ENCODE data around the gene OSBPL5.

Gene OSBPL5

DNA sequence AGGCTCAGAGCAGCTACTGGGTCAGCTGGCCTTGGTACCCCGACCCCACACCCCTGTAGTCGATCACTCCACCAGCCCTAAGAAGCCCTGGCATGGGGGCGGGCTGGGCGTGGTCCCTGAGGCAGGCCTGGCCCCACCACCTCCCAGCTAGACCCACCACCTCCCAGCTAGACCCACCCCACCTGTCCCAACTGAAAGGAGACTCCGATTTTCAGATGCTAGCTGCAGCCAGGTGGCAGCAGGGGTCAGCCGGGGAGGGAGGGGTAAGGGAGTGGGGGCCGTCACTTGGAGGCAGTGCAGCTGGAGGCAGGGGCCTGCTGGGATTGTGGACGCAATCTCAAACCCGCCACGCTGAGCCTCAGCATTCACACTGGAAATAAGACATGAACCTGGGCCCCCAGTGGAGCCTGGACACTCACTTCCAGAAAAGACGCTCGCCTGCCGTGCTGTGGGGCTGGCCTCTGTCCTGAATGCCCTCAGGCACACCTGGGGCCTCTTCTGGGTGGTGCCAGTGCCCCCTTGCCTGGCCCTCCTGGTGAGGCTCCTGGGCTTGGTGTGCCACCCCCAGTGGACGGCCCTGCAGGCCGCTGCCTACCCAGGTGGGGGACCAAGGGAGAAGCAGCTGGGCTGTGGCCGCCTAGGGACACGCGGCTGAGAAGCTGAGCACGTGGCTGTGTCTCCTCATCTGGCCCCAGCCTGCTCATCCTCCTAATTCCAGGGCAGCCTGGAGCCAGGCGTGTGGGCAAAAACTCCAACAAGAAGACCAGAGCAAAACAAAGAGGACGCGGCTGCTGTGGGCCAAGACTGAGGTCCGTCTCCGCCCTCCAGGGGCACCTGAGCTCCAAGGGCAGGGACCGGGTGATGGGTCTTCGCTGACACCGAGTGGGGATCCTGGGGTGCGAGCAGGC lies 26.7 kb downstream of the OSBPL5 start:
- H3K4me3 ChIP-seq (ENCODE audit: low read depth, low read length) = no peak overlapping the region
- no peak for DNase-seq (ENCODE audit: low read depth, low spot score)
- TF ChIP-seq, protein P1, sequence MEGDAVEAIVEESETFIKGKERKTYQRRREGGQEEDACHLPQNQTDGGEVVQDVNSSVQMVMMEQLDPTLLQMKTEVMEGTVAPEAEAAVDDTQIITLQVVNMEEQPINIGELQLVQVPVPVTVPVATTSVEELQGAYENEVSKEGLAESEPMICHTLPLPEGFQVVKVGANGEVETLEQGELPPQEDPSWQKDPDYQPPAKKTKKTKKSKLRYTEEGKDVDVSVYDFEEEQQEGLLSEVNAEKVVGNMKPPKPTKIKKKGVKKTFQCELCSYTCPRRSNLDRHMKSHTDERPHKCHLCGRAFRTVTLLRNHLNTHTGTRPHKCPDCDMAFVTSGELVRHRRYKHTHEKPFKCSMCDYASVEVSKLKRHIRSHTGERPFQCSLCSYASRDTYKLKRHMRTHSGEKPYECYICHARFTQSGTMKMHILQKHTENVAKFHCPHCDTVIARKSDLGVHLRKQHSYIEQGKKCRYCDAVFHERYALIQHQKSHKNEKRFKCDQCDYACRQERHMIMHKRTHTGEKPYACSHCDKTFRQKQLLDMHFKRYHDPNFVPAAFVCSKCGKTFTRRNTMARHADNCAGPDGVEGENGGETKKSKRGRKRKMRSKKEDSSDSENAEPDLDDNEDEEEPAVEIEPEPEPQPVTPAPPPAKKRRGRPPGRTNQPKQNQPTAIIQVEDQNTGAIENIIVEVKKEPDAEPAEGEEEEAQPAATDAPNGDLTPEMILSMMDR (IDR thresholded peaks at IDR 0.05; ENCODE audit: insufficient read depth, low read length, missing control alignments) = no peak
- ChIA-PET CTCF (no interaction called here), POLR2A (no interaction called here)

DNA sequence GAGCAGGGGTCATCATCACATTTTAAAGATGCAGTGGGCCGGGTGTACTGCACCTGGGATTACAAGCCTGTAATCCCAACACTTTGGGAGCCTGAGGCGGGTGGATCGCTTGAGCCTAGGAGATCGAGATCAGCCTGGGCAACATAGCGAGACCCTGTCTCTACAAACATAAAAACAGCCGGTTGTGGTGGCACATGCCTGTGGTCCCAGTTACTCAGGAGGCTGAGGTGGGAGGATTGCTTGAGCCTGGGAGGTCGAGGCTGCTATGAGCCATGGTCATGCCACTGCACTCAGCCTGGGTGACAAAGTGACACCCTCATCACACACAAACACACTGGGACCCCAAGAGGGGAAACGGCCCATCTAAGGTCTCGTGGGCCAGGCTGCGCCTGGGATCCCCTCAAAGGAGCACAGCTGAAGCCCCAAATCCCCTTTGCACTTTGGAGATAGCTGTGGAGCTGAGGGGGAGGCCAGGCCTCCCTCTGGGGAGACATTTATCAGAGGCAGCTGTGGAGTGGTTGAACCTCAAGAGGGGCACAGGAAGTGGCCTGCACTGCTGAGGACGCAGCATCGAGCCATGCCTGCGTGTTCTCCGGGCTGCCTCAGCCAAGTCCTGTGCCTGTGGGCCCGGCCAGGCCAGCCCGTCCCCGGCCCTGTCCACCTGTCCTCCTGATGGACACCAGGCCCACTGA lies 27.5 kb downstream of the OSBPL5 start:
- no peak for DNase-seq (ENCODE audit: low read depth, low spot score)
- TF ChIP-seq, protein P1 (IDR thresholded peaks at IDR 0.05; ENCODE audit: insufficient read depth, low read length, missing control alignments) = no peak
- POLR2A ChIA-PET = no interaction called here
- no peak overlapping the region for H3K4me3 ChIP-seq (ENCODE audit: low read depth, low read length)
- CTCF ChIA-PET = no interaction called here

DNA sequence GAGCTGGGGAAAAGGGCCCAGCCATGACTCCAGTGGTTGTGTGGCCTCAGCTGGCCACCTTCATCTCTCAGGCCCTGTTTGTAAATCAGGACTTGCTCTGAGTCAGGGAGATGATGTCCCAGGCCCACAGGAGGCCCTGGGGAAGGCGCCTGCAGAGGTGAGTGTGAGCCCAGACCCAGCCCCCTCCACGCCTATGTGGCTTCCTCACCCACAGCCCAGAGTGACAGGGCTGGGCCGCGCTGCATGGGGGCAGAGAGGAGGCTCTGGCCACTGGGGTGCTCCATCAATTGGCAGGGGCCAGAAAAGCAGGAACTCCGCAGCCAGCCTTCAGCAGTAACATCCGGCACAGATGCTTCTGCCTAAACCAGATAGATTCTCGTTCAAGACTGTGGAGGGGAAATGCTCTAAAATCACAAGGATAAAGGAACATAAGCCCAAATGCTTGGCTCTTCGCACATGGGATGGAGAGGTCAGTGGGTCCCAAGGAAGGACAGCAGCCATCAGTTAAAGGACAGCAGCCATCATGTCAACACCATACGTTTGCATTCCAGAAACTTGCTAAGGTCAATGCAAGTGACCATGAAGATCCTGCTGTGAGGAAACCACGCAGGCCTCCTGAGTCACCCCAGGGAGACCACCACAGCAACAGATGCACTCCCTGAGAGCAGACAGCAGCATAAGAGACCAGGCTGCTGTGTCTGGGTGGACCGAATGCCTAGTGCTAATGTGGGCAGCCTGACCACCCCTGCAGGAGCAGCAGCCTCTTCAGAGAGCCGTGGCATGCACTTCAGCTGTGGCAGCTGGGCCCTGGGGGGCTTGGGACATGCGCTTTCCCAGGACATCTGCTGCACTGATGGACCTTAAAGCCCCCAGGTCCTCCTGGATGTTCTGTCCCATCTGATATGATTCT lies 28.3 kb downstream of the OSBPL5 start:
- H3K4me3 ChIP-seq (ENCODE audit: low read depth, low read length) = no peak overlapping the region
- TF ChIP-seq, protein P1 (IDR thresholded peaks at IDR 0.05; ENCODE audit: insufficient read depth, low read length, missing control alignments) = no peak
- DNase-seq (ENCODE audit: low read depth, low spot score) = no peak
- ChIA-PET CTCF (no interaction called here), POLR2A (no interaction called here)

DNA sequence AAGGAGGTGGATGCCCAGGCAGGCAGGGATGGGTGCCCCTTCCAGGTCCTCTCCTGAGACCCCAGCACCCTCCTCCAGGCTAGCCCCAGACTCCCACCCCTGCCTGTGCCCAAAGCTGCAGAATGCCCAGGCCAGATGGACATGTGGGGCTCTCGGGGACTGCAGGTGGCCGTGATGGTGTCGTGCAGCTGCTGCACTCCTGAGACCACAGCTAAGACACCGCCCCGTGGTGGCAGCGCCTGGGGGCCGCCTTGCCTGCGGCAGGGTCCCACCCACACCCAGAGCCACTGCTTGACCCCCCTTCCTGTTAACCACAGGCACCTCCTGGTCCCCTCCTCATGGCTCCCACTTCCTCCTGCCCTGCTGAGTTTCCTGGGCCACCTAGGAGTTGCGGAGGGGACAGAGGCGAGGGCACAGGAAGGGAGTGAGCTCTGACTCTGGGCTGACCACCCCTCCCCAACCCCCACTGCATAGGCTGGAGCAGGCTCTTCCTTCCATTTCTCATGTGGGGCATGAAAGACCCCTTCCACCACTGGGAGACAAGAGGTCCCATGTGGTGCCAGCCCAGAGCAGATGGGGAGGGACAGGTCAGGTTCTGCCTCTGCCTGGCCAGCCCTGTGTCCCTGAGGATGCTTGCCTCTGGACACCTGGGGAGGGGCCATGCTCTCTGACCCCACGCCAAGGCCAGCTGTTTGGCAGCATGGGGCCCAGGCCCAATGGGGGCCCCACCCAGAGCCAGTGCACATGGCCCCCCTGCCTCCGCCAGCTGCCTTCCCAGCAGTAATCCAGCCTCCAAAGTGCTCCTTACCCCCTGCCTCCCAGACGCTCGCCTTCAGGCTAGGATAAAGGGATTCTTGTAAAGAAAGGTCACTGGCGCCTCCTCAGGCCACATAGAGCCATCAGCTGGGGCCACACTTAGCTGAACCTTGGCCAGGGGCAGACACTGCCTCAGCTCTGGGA lies 29.3 kb downstream of the OSBPL5 start:
- TF ChIP-seq, protein P1 (IDR thresholded peaks at IDR 0.05; ENCODE audit: insufficient read depth, low read length, missing control alignments) = no peak
- POLR2A ChIA-PET = no interaction called here
- CTCF ChIA-PET = interaction anchor here (1.0 kb wide), 1 partner anchor 10 kb away, joined by 5 read pairs; no protein-coding TSS in a partner anchor
- H3K4me3 ChIP-seq (ENCODE audit: low read depth, low read length) = no peak overlapping the region
- no peak for DNase-seq (ENCODE audit: low read depth, low spot score)

DNA sequence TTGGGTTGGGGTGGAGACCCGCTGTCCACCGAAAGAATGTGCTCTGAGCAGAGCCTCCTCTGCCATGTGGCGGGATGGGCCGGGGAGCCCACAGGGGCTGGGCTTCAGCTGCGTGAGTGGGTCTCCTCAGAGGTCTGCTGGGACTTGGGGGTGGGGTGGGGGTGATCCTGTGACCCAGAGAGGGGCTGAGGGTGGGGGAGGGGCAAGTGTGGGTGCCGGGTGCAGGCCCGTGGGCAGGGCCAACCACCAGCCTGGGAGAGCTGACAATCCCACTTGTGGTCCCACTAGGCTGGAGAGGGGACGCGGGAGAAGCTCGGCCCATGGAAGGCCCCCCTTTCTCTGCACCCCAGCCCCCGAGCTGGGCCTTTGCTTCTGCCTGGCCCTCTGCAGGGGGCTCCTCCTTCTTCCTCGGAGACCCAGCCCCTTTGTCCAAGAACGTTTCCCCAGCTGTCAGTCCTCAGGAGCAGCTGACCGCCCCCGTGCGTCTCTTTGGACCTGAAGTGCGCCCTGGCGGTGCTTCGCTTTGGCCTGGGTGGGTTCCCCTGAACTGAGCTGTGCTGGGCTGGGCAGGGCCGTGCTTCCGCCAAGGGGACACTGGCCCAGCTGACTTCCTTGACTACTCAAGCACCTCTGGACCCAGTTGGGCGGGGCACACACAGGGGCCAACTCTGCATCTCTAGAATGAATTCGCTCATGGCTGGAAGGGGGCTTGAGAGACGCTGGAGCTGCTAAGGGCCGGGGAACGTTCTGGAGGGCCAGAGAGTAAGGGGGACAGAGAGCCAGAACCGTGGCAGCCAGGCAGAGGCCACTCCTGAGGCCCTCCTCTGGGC lies 30.2 kb downstream of the OSBPL5 start:
- TF ChIP-seq, protein P1 (IDR thresholded peaks at IDR 0.05; ENCODE audit: insufficient read depth, low read length, missing control alignments) = no peak
- H3K4me3 ChIP-seq (ENCODE audit: low read depth, low read length) = no peak overlapping the region
- CTCF ChIA-PET = interaction anchor here (1.0 kb wide), 1 partner anchor 9 kb away, joined by 5 read pairs; no protein-coding TSS in a partner anchor
- POLR2A ChIA-PET = no interaction called here
- no peak for DNase-seq (ENCODE audit: low read depth, low spot score)
